A172 (cell line): ENCODE measurements around the gene ITGB5. TPM values are rescaled to one million over a fixed set of nuclear protein-coding genes. Genes with fewer than 3 reads are reported as not detected.

Experiments
- DNase-seq: peaks from one replicate; pipeline ENCODE4 v3.0.0-alpha.2; 2015; ENCODE audit warnings: low spot score
- total RNA-seq: library from RNA; depleted of rRNA; stranded (reverse); fragments of >200 nt; shearing (Covaris generic); gene quantifications from 2 replicates; pipeline ENCODE4 v1.2.3, GENCODE V29; 2014

Gene ITGB5
- total RNA-seq, 1 experiment from 2014 or later = 146 TPM

DNA sequence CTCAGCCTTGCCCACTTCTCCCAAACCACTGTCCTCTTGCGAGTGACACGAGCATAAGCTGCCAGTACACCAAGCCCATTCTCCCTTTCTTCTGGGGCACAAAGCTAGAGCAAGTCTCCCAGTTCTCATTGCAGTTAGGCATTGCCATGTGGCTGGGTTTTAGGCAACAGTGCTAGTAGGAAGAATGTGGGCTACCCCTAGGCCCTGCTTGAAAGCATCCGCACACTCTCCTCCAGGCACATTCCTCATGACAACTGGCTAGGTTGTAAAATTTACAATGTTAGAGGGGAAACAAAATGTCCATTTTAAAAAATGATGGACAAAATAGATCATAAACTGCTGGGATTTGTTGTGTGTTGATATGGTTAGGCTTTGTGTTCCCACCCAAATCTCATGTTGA is 19.7 kb downstream of the ITGB5 start:
- DNase-seq = no peak

DNA sequence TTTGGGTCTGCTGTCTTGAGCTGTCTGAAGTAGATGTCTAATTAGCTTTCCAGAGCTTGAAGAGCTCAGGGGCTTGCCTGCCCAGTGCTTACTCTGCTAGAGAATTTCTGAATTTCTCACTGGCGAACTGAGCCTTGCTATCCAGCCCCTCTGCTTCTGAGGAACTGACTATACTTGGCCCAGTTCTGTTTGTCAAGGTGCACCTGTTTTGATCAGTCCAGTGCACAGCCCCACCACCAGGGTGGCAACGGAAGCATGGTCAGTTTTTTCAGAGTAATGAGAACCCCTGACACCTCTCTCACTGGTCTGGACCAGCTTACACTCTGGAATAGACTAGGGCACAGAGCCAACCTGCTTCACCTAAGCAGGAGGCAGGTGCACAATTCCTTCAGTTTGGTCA is 25.2 kb downstream of the ITGB5 start:
- DNase-seq = no peak

DNA sequence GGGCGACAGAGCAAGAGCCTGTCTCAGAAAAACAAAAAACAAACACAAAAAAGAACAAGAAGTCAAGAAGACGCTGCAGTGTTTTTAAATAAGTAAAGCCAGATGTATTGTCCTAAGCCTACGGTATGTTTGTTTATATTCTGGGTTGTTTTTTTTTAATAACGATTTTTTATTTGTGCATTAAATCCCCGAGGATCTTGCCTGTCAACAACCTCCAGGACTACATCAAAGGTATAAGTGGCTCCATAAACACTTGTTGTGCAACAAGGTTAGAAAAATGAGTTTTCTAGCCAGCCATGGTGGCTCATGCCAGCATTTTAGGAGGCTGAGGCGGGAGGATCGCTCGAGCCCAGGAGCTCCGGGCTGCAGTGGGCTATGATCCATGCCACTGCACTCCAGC is 26.1 kb downstream of the ITGB5 start:
- DNase-seq = no peak

DNA sequence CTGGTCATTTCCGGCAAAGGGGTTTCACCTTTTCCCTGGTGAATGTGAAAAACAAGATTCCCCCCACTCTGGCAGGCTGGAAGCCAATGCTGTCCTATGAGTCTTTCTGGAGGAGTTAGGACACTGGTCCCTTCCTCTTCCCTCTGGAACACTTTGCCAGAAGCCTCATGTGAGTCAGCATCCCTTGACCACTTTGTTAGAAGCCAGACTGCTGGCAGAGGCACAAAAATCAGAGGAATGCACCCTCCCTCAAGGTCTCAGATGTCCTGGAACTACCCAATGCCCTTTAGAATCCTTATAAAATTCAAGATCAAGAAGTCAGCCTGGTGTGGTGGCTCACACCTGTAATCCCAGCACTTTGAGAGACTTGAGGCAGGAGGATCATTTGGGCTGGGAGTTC is 26.6 kb downstream of the ITGB5 start:
- DNase-seq = peak; percentile 99

DNA sequence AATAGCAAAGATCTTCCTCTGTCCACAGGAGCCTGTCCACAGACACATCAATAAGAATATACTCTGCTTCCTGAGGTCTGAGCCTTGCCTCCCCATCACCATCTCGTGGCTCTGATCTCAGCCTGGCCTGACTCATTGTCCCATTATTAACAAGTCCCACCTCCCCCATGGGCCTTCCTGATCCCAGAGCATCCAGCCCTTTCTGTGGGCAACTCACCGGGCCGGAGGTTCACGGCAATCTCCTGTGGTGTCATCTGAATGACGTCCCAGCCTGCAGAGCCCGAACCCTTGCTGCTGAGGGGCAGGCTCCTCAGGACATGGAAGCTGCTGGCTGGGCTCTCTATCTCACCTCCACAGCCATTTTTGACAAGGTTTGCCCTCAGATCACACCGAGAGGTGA is 28.1 kb downstream of the ITGB5 start:
- DNase-seq = peak; percentile 89

DNA sequence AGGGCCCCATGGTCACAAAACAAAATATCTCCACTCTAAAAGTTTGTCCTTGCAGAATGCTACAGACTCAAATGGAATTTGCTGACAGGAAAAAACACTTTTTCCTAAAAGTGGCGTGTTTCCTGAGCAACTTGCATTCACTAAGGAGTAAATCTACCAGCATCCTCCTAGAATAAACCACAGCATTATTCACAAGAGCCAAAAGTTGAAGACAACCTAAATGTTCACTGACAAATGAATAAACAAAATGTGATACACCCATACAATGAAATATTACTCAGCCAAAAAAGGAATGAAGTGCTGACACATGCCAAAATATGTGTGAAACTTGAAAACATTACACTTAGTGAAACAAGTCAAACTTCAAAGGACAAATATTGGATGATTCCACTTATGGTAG is 28.9 kb downstream of the ITGB5 start:
- DNase-seq = peak; percentile 36

DNA sequence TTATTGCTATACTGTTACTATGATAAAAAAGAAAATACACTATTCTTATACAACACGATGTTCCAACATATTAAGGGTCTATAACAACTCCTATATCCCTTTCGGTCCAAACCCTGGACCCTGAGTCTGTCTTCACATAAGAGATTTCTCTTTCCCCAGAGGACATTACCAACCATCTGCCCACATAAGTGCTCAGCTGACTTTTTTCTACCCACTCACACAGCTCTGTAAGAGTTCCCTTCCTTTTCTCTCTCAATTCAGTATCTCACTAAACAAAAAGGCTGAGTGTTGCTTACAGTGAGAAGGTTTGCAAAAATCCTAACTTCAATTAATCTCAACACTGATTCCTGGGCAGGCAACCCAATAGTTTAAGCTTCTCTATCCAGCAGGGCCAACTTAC is 30.5 kb downstream of the ITGB5 start:
- no peak for DNase-seq

DNA sequence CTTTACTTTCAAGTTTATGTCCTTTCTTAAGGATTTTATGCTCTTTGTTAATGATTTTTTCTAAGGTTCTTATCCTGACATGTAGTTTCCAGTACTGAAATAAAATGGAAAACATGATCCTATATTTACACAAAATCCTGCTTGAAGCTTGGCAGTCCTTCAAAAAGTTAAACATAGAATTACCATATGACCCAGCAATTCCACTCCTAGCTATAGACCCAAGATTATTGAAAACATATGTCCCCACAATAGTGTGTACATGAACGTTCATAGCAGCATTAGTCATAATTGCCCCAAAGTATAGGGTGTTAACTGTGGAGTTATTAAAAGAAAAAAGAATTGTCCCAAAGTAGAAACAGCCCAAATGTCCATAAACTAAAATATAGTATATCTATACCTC is 33.2 kb downstream of the ITGB5 start:
- DNase-seq = no peak

DNA sequence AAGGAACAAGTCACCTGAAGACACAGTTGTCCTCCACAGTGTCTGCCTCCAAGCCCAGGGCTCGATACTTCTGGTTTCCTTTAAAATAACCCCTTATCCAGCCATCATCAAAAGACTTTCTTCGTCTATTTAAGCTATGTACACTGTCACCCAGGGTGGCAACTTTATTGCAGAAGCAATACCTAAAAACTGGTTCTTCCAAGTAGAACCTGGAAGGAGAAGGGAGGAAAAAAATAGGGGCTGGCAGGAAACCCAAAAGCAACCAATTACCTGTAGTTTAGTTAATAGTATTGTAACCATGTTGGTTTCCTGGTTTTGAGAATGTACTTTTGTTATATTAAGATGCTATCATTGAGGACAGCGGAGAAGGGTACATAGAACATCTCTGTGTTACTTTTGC is 33.7 kb downstream of the ITGB5 start:
- no peak for DNase-seq

DNA sequence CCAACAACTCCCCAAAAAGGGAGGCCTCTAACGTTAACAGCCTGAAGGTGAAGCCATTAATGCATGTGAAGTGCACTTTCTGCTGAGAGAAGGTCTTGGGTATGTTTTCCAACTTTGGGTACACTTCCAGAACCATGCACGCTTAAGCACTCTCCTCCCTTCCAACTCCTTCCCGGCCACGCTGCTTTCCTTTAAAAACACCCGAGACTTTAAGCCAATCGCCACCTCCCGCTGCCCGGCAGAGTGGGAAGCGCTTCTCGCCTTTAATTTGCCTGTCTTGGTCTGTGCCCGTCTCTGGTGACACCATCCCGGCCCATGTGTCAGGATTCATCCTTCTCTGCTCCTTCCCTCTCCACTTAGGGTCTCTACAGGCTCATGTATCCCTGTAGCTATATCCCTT is 35.3 kb downstream of the ITGB5 start:
- no peak for DNase-seq

DNA sequence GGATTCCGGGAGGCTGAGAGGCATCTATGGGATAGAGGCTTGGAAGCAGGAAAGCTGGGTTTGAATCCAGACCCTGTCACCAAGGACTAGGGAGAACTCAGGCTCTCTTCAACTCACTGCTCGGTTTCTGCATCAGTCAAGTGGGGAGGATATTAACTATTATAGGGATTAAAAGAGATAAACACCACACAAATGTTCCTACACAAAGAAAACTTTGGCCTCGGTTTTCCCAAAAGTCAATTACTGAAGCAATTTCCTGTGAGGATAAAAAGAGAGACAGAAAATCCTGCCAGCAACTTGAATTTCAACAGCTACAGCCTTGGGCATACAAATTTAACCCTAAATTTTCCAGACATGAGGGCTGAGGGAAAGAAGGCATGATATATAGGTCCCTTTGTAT is 36.0 kb downstream of the ITGB5 start:
- DNase-seq = no peak

DNA sequence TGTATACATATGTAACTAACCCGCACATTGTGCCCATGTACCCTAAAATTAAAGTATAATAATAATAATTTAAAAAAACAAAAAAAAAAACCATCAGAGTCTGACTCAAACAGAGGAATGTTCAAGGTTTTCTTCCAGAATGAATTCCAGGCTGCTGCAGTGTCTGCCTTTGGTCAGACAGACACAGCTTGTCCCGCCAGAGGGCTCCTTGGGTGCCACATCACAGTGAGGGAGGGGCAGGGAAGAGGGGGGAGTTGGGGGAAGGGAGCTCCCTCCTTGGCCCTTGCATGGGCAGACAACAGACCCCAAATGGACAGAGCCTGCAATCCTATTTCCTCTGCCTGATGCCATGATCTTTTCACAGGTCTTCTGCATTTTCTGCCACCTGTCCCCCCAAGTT is 36.5 kb downstream of the ITGB5 start:
- DNase-seq = no peak

DNA sequence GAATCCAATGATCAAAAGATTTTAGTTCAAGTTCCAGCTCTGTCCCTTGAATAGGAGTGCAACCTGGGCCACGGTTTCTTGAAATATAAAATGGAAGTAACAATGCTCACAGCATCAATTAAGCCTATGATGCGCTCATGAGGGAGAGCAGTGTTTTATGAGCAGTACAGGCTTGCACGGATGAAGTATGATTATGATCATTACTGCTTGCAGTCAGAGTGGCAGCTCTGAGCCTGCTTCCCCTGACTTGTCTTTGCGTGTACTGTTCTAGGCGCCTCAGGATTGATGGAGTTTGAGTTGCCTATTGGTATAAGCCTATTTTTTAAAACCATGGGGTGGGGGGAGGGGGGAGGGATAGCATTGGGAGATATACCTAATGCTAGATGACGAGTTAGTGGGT is 37.0 kb downstream of the ITGB5 start:
- DNase-seq = no peak

DNA sequence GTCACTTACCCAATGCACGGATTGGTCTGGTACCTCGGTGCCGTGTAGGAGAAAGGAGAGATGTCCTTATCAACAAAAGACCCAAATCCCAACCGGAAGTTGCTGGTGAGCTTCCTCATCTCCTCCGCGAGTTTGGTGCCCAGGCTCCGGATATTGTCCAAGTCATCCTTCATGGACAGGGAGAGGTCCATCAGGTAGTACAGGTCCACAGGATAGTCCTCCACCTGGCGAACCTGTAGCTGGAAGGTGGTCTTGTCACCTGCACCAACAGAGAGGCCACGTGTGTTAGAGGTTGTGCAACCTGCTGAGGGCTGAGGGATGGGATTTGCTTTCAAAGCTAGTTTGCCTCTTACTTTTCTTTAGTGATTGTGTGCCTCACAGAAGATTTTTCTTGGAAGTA is 38.9 kb downstream of the ITGB5 start:
- DNase-seq = no peak

DNA sequence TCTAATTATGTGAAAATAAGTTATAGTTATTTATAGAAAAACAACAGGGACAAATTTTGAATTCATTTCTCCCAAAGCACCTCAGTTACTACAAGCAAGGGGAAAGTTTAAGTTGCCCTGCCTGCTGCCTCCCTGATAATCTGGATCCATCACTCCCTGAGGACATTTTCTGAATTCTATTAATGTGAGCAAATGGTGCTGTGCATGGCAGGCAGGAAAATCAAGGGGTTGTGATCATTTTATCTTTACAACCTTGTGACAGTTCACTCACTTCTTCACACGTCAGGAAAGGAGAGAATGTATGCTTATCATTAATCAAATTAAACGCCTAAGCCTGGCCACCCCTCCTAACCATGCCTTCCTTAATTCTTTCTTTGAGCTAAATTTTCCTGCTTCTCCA is 39.3 kb downstream of the ITGB5 start:
- DNase-seq = no peak

DNA sequence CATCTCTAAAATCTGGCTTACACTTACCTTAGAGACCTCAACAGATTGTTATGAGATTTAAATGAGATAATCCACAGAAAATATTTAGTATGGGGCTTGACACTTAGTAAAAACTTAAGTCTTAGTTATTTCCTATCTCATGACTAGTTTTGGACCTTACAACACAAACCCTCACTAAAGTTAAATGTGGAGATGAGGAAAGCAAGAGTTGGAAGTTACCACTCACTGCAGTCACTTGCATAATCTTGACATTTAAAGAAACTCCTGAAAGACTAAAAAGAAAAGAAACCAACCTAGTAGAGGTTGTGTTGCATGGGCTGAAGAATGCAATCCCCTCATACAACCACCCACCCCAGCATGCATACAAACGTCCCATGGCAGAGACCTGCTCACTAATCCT is 40.1 kb downstream of the ITGB5 start:
- DNase-seq = no peak

DNA sequence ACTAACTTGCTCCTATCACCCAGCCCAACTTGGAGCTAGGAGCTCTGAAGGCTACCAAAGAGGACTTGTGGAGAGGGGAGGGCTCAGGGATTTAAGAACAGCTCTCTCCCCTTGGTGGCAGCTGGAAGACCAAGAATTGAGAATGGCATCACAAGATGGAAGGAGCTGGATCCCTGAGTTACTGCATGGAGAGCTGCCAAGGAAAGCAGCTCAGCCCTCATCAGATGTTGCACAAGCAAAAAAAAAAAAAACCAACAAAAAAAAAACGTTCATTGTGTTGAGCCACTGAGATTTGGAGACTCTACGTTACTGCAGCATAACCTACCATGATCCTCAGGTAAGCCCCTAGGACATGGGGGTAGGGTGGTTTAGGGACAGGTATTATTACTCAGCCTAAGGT is 41.0 kb downstream of the ITGB5 start:
- peak; percentile 57 for DNase-seq

DNA sequence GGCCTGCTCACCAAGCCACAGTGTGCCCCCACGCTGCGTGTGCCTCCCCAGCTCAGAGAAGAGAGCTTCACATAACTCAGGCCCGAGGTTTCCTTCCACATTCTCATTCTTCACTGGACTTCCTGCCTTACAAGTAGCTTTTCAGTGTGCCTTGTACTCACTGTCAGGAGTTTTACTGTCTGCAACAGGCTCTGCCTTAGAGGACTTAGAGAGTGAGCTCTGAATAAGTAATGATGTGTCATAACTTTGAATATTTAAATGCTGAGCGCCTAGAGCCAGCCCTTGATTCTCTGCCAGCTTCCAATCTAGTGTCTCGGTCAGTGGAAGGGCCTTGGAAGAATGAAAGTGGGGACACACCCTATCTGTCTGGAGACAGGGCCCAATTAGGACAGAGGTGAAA is 41.8 kb downstream of the ITGB5 start:
- DNase-seq = peak; percentile 94

DNA sequence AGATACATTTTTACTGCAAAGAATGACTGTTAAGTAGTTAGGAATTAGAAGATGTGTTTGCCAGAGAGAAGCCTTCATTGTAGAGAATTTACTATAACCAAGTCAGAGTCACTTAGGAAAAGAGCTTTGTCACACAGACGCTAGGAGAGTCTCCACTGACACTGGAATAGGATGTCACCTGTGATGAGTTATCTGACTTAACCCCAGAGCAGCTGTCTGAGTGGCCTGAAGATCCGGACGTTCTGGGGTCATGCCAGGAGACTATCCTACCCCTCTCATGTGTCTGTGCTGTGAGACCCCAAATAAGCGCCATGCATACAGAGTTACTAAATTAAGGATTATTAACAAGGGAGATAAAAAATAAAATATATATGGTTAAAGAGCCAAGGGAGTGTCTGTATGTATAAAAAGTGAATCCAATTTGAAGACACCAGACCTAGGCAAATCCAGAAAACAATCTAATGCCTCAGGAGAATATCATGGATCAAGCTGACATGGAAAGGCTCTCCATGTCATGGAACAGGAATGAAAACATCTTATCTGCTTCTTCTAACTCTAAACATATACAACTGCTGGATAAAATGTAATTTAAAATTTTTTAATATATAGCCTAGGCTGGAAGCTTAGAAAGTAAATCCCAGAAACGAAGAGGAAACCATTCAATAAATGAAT is 43.5 kb downstream of the ITGB5 start:
- no peak for DNase-seq

DNA sequence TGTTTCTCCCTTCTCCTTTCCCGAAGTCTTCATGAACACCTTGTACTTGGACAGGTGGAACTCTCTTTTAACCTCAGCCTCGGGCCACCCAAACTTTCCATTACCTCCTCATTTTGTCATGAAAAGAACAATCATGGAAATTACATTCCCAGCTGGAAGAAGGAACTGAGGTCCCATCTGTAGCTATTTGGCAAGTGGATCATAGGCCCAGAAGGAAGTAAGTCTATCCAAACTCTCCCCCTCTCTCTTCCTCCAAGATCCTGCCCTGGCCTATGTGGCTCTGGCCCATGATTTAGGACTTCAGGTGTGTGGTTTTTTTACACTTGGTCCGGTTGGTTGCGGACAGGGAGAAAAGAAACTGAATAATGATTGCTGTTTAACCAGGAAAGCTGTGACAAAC is 44.1 kb downstream of the ITGB5 start:
- no peak for DNase-seq

DNA sequence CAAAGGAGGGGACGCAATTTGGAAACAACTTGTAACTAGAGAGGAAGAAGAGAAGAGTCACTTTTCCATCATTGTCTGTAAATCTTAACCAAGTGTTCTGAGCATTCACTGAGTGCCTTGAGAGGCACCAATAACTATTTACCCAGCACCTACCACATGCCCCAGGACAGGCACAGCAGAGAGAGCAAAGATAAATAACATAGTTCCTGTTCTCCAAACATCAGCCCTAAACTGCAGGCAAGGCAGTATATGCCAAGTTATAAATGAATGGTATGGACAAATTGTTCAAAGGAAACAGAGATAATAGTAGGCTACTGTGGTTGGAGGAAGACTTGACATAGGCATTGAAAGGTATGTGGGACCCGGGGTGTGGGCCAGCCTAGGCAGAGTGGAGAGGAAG is 45.6 kb downstream of the ITGB5 start:
- no peak for DNase-seq

DNA sequence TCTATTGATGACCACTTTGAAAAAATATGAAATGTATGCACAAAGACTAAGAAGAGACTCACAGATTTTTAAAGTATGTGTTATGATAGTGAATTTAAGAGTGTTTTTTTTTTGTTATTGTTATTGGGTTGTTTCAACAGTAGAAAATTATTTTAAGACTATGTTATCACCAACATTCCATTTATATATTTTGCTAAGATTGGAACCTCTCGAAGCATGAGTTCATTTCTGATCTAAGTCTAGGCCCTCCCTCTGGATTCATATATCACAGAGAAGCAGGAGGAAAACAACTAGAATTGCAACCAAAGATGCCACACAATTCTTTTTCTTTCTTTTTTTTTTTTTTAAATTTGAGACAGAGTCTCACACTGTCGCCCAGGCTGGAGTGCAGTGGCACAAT is 46.8 kb downstream of the ITGB5 start:
- DNase-seq = no peak

DNA sequence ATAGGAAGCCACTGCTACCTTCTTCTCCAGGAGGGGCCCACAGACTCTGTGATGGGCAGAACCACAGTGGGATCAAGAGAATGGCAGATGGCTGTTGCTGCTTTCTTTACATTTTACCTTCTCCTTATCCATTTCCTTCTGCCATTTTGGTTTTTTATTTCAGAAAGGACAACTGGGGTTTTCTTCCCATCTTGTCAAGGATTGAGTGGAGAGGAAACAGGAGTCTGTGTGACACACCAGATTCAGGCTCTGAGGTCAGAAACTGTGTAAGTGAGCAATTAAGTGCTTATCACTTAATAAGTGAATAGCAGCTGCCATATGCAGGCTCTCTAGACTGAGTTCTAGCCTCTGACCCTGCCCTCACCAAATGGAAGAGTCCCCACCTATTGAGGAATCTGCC is 47.3 kb downstream of the ITGB5 start:
- DNase-seq = no peak

DNA sequence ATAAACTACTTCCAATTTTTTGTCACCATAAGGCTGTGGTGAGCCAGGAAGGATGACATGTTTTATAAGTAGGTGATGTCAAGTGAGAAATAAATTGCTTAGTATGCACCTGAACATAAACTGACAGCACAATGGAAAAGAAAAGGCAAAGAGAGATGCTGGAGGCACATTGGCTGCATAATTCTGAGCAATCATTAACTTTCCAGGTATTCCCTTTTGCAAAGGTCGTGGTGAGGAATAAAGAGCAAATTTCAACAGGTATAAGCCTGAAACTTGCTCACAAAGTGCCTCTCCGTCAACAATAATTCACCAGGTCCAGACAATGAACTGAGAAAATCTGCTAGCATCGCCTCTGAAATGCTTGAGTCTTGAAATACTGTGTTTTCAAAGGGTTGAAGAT is 48.2 kb downstream of the ITGB5 start:
- DNase-seq = no peak
